ENCODE results near the gene EPX.

EPX gene

DNA sequence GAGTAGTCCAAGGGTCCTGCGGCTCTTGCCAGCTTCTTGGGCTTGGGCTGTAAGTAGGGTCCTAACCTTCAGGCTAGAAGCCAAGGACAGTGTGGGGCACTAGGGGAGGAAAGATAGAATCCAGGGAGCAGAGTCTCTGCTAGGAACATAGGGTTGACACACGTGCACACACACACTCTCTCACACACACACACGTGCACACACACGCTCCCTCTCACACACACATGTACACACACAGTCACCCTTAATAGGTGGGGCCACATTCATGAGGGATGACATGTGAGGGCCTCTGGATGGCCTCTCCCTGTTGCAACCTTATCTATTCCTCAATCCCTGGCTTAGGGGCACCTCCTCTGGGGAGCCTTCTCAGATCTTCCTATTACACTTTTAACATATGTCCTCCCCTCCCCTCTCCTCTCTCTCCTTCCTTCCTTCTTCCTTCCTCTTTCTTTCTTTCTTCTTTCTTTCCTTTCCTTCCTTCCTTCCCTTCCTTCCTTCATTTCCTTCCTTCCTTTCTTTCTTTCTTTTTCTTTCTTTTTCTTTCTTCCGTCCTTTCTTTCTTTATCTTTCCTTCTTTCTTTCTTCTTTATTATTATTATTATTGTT is 3.1 kb downstream of the EPX start:
- H3K4me1 Mint-ChIP-seq (ENCODE audit: low read depth) = no peaks in the 10 kb centered on the region
- H3K27ac Mint-ChIP-seq = no peak overlapping the region
- no peaks in the 10 kb centered on the region for H3K36me3 Mint-ChIP-seq (ENCODE audit: low read depth)
- H3K27me3 Mint-ChIP-seq (ENCODE audit: low read depth) = peaks cover 2% of the 10 kb centered on the region
- H3K9me3 Mint-ChIP-seq = no peaks in the 10 kb centered on the region
- DNase-seq (ENCODE audit: low spot score) = no peak
- no peak overlapping the region for H3K4me3 Mint-ChIP-seq

- DNase-seq (ENCODE audit: low spot score) = no peak
- H3K4me3 Mint-ChIP-seq = no peak overlapping the region
- no peaks in the 10 kb centered on the region for H3K36me3 Mint-ChIP-seq (ENCODE audit: low read depth)
- no peak overlapping the region for H3K27ac Mint-ChIP-seq
- no peaks in the 10 kb centered on the region for H3K27me3 Mint-ChIP-seq (ENCODE audit: low read depth)
- no peaks in the 10 kb centered on the region for H3K9me3 Mint-ChIP-seq
- H3K4me1 Mint-ChIP-seq (ENCODE audit: low read depth) = no peaks in the 10 kb centered on the region
Observed at GRCh38 chr17:58196610-58197009, 4.1 kb downstream of the EPX start.

- Mint-ChIP-seq H3K36me3 (ENCODE audit: low read depth) (no peaks in the 10 kb centered on the region), H3K4me1 (ENCODE audit: low read depth) (no peaks in the 10 kb centered on the region), H3K4me3 (no peak overlapping the region), H3K27me3 (ENCODE audit: low read depth) (no peaks in the 10 kb centered on the region), H3K27ac (no peak overlapping the region), H3K9me3 (no peaks in the 10 kb centered on the region)
- peak; percentile 32 for DNase-seq (ENCODE audit: low spot score)
Observed at GRCh38 chr17:58200024-58200633, 7.6 kb downstream of the EPX start.

DNA sequence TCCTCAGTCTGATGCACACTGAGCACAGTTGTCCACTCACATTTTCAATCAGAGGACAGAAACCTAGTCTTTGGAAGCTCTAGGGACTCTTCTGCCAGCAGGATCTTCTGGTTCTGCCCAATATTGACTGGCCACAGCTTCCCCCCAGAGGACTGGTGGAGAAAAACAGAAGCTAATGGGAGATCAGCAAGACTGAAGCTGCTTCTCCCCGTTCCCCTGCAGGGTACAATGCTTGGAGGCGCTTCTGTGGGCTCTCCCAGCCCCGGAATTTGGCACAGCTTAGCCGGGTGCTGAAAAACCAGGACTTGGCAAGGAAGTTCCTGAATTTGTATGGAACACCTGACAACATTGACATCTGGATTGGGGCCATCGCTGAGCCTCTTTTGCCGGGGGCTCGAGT is 10.3 kb downstream of the EPX start:
- H3K27me3 Mint-ChIP-seq (ENCODE audit: low read depth) = no peaks in the 10 kb centered on the region
- no peaks in the 10 kb centered on the region for H3K4me1 Mint-ChIP-seq (ENCODE audit: low read depth)
- H3K9me3 Mint-ChIP-seq = no peaks in the 10 kb centered on the region
- DNase-seq (ENCODE audit: low spot score) = no peak
- H3K4me3 Mint-ChIP-seq = no peak overlapping the region
- H3K27ac Mint-ChIP-seq = no peak overlapping the region
- H3K36me3 Mint-ChIP-seq (ENCODE audit: low read depth) = no peaks in the 10 kb centered on the region

- Mint-ChIP-seq H3K27me3 (ENCODE audit: low read depth) (no peaks in the 10 kb centered on the region), H3K4me1 (ENCODE audit: low read depth) (no peaks in the 10 kb centered on the region), H3K9me3 (no peaks in the 10 kb centered on the region), H3K27ac (no peak overlapping the region), H3K4me3 (no peak overlapping the region), H3K36me3 (ENCODE audit: low read depth) (peaks cover 1% of the 10 kb centered on the region)
- DNase-seq (ENCODE audit: low spot score) = no peak
Observed at GRCh38 chr17:58204796-58205195, 12.3 kb downstream of the EPX start.

- H3K4me1 Mint-ChIP-seq (ENCODE audit: low read depth) = peaks cover 3% of the 10 kb centered on the region
- H3K4me3 Mint-ChIP-seq = no peak overlapping the region
- no peaks in the 10 kb centered on the region for H3K27me3 Mint-ChIP-seq (ENCODE audit: low read depth)
- no peaks in the 10 kb centered on the region for H3K9me3 Mint-ChIP-seq
- no peak overlapping the region for H3K27ac Mint-ChIP-seq
- DNase-seq (ENCODE audit: low spot score) = no peak
- H3K36me3 Mint-ChIP-seq (ENCODE audit: low read depth) = peaks cover 1% of the 10 kb centered on the region
Observed at GRCh38 chr17:58205936-58206335, 13.4 kb downstream of the EPX start.

GRCh38 chr17:58207451-58207850 is 14.9 kb downstream of the EPX start:
- H3K27me3 Mint-ChIP-seq (ENCODE audit: low read depth) = no peaks in the 10 kb centered on the region
- no peaks in the 10 kb centered on the region for H3K9me3 Mint-ChIP-seq
- H3K4me1 Mint-ChIP-seq (ENCODE audit: low read depth) = peaks cover 5% of the 10 kb centered on the region
- DNase-seq (ENCODE audit: low spot score) = no peak
- peaks cover 1% of the 10 kb centered on the region for H3K36me3 Mint-ChIP-seq (ENCODE audit: low read depth)
- no peak overlapping the region for H3K27ac Mint-ChIP-seq
- no peak overlapping the region for H3K4me3 Mint-ChIP-seq

DNA sequence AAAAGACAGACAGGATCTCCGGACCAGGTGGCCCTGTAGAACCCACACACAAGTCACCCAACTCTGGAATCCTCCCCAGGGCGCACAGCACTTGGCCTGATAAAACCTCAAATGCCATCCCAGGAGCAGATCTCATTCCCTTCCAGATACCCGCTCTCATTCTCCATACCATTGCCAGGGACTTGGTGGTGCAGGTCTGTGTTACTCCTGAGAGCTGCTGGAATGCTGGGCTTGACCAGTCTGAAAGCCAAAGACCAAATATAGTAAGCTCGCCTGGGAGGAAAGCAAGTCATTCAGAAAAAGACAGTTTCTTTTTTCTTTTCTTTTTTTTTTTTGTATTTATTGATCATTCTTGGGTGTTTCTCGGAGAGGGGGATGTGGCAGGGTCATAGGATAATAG is 15.8 kb downstream of the EPX start:
- H3K36me3 Mint-ChIP-seq (ENCODE audit: low read depth) = peaks cover 1% of the 10 kb centered on the region
- no peak overlapping the region for H3K27ac Mint-ChIP-seq
- no peaks in the 10 kb centered on the region for H3K9me3 Mint-ChIP-seq
- no peaks in the 10 kb centered on the region for H3K27me3 Mint-ChIP-seq (ENCODE audit: low read depth)
- DNase-seq (ENCODE audit: low spot score) = no peak
- H3K4me1 Mint-ChIP-seq (ENCODE audit: low read depth) = peaks cover 5% of the 10 kb centered on the region
- no peak overlapping the region for H3K4me3 Mint-ChIP-seq

- Mint-ChIP-seq H3K4me1 (ENCODE audit: low read depth) (peaks cover 5% of the 10 kb centered on the region), H3K27ac (no peak overlapping the region), H3K36me3 (ENCODE audit: low read depth) (peaks cover 1% of the 10 kb centered on the region), H3K27me3 (ENCODE audit: low read depth) (no peaks in the 10 kb centered on the region), H3K4me3 (no peak overlapping the region), H3K9me3 (no peaks in the 10 kb centered on the region)
- DNase-seq (ENCODE audit: low spot score) = no peak
Observed at GRCh38 chr17:58210922-58211321, 18.4 kb downstream of the EPX start.

DNA sequence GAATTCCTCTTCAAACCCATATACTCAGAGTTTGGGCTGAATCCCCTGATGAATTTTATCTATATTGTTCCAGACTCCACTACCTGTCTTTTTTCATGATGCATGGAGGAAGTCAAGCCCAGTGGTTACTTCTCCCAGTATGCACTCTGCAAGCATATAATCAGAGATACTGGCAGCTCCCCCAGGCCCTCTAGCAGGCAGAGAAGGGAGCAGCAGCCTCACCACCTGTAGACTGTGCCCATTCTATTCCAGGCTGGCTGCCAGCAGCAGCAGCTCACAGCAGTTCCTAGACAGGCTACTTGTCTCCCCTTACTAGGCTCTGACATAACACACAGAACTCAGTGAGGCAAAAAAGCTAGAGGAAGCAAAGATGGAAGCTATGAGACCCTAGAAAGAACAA is 23.2 kb downstream of the EPX start:
- Mint-ChIP-seq H3K9me3 (no peaks in the 10 kb centered on the region), H3K27me3 (ENCODE audit: low read depth) (no peaks in the 10 kb centered on the region), H3K27ac (no peak overlapping the region), H3K36me3 (ENCODE audit: low read depth) (no peaks in the 10 kb centered on the region), H3K4me1 (ENCODE audit: low read depth) (peaks cover 15% of the 10 kb centered on the region), H3K4me3 (no peak overlapping the region)
- DNase-seq (ENCODE audit: low spot score) = no peak

DNA sequence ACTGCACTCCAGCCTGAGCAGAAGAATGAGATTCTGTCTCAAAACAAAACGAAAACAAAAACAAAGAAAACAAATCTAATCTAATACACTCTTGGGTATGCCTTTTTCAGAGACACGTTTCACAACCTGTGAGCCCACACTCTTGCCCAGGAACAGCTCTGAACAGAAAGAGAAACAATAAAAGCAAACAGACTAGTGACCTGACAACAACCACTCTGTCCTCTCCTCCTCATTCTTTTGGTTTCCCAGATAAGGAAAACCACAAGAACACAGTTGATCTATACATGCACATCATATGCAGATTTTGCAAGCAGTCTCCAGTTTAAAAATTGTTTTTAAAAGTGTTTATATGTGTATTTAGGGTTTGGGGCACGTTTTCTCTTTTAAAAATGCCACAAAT is 25.2 kb downstream of the EPX start:
- no peaks in the 10 kb centered on the region for H3K36me3 Mint-ChIP-seq (ENCODE audit: low read depth)

DNA sequence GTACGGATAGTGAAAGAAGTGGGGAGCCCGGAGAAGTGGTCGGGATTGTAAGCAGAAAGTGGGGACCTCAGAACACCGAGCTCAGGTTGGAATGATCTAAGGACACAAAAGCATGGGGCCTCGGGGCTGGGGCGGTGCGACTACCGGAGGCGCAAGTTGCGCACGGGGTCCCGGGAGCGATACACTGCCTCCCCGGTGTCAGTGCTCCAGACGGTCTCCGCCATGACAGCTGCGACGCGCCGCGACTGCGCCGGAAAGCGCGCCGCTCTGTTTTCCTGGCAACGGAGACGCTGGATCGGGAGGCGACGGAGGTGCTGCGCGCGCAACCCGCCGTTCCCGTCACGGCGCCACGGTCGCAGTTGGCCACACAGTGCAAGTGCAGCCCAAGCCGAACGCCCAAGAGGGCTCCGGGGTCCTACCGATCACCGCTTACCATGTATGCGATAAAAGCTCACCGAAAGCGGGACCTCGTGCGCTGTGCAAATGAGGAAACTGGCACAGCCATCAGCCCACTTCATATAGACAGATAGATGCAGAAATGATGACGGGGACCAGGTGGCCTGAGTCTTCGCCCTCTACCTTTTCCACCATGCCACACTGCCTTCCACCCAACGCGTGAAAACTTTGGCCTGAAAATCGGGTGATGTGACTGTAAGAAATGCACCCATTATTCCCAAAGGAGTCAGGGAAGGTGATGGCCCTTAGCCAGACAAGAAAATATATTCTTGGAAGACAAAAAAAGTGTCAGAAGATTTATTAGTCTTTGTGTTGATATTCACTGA is 26.7 kb downstream of the EPX start, which contains the start of gene MKS1:
Gene MKS1, minus strand, starts transcription at position 249 of the 782 bp plus-strand sequence. Its CDS starts 25 bp downstream, at position 224.
- peak within 1 kb of the TSS; percentile 91 for H3K4me3 Mint-ChIP-seq
- peak within 1 kb of the TSS; percentile 95 for H3K27ac Mint-ChIP-seq
- H3K9me3 Mint-ChIP-seq = no peaks in the 10 kb centered on the region
- H3K27me3 Mint-ChIP-seq (ENCODE audit: low read depth) = peaks cover 3% of the 10 kb centered on the region
- H3K4me1 Mint-ChIP-seq (ENCODE audit: low read depth) = peaks cover 14% of the 10 kb centered on the region
- no peaks in the 10 kb centered on the region for H3K36me3 Mint-ChIP-seq (ENCODE audit: low read depth)
- peak; percentile 97 for DNase-seq (ENCODE audit: low spot score)

More for the DNA sequence above, 25.2 kb downstream of the EPX start:
- Mint-ChIP-seq H3K9me3 (no peaks in the 10 kb centered on the region), H3K4me1 (ENCODE audit: low read depth) (peaks cover 13% of the 10 kb centered on the region), H3K27ac (peak overlapping the region; percentile 45), H3K4me3 (peak overlapping the region; percentile 57), H3K27me3 (ENCODE audit: low read depth) (no peaks in the 10 kb centered on the region)
- DNase-seq (ENCODE audit: low spot score) = no peak

DNA sequence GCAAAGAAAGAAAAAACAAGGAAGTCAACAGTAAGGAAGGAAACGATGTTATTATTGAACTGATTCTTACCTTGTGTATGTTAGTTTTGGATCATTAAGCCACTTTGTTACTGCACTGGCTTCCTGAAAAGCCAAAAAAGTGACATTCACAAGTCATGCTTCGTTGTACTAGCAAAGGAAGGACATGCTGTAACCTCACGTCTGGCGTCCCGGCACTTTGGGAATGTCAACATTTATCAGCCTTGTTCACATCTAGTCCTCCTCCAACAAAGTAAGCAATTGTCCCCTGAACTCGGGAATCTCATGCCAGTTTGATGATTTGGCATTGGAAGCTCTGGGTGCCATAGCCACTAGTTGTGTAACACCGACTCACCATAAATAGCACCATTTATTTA is 27.3 kb downstream of the EPX start:
- Mint-ChIP-seq H3K27ac (peak overlapping the region; percentile 95), H3K9me3 (no peaks in the 10 kb centered on the region), H3K4me1 (ENCODE audit: low read depth) (peaks cover 16% of the 10 kb centered on the region), H3K27me3 (ENCODE audit: low read depth) (peaks cover 5% of the 10 kb centered on the region), H3K36me3 (ENCODE audit: low read depth) (no peaks in the 10 kb centered on the region), H3K4me3 (peak overlapping the region; percentile 91)
- no peak for DNase-seq (ENCODE audit: low spot score)

GRCh38 chr17:58224315-58224714 is 31.8 kb downstream of the EPX start:
- H3K4me3 Mint-ChIP-seq = no peak overlapping the region
- H3K27ac Mint-ChIP-seq = no peak overlapping the region
- H3K36me3 Mint-ChIP-seq (ENCODE audit: low read depth) = no peaks in the 10 kb centered on the region
- H3K4me1 Mint-ChIP-seq (ENCODE audit: low read depth) = peaks cover 7% of the 10 kb centered on the region
- no peak for DNase-seq (ENCODE audit: low spot score)
- H3K9me3 Mint-ChIP-seq = no peaks in the 10 kb centered on the region
- peaks cover 22% of the 10 kb centered on the region for H3K27me3 Mint-ChIP-seq (ENCODE audit: low read depth)
